Lower leg skin (tissue), 4 donors: ENCODE results near the gene ZSWIM7. TPM values are rescaled to one million over a fixed set of nuclear protein-coding genes. Genes with fewer than 3 reads are reported as not detected.
A peak's percentile ranks its signal among the peaks of the same experiment; 100 is the strongest.

ENCODE experiments used
- DNase-seq, 2 donors: peaks; one replicate each; pipeline ENCODE4 v3.0.0-alpha.2; 2019; ENCODE audit warnings: low spot score in 2 of 2
- H3K4me3 ChIP-seq: fragments of 200-600 bp; sonication (generic); 2 replicates; pipeline ENCODE4 v1.5.1; 2017; ENCODE audit warnings: mild to moderate bottlenecking, low read depth; ENCODE audit not compliant: poor library complexity, severe bottlenecking
- CTCF ChIP-seq, 3 donors: fragments of 450-650 bp; IDR thresholded peaks; one replicate each; pipeline ENCODE4 v1.5.1; 2016; ENCODE audit warnings: antibody characterized with exemption in 3 of 3, mild to moderate bottlenecking in 3 of 3, moderate library complexity in 2 of 3
- POLR2A ChIP-seq, 2 donors: fragments of 450-650 bp; IDR thresholded peaks; one replicate each; pipeline ENCODE4 v1.6.1; 2016 to 2017; ENCODE audit warnings: antibody characterized with exemption in 2 of 2, mild to moderate bottlenecking in 1 of 2, moderate library complexity in 1 of 2
- WGBS, 2 donors: methylation state at CpG; one replicate each; pipeline ENCODE4 v1.1.5; 2018; 5-methylcytosine and 5-hydroxymethylcytosine counted together
- intact Hi-C: fragments of 100-400 bp; cut with DNase I; formaldehyde crosslinking; loops from one replicate; pipeline ENCODE4 v1.15.0; 2023; ENCODE audit warnings: low total_unique reads
- total RNA-seq, 4 donors: library from RNA; depleted of rRNA; stranded (reverse); fragments of >200 nt; gene quantifications; one replicate each; pipeline ENCODE4 v1.1.0, GENCODE V29; 2016

Gene ZSWIM7
- total RNA-seq, 4 donors from 2014 or later = 11.1 to 16.5 (median 13.1) TPM

GRCh38 chr17:15947976-15948752 lies 51.3 kb downstream of the ZSWIM7 start:
- no peak overlapping the region for H3K4me3 ChIP-seq
- intact Hi-C loops = no loop called here
- 44 to 63% methylated on average over 10 to 14 of the region's 16 CpGs for WGBS, 2 donors
- TF ChIP-seq POLR2A (IDR thresholded peaks at IDR 0.05) = no peak
- TF ChIP-seq CTCF (IDR thresholded peaks at IDR 0.05) = no peak
- no peak for DNase-seq

DNA sequence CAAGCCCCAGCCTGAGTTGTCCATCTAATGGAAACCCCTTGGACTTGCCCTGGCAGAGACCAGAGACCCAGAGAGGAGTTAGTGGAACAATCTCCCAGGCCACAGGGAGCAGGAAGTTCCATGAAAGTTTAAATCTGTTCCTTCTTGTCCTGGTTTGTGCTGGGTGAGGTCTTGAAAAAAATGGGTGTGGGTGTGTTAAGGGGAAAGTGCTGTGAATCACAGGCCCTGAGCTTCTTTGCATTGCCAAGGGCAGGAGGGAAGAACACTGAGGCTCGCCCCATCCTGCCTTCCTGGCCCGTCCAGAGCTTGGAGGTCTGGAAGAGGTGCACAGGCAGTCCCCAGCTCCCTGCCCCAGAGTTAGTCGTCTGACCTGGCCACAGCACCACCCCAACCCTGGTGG lies 52.2 kb downstream of the ZSWIM7 start:
- TF ChIP-seq POLR2A (IDR thresholded peaks at IDR 0.05) (no peak), CTCF (IDR thresholded peaks at IDR 0.05) (no peak)
- H3K4me3 ChIP-seq = no peak overlapping the region
- 32 to 43% methylated on average over 3 of the region's 3 CpGs for WGBS, 2 donors
- intact Hi-C loops = no loop called here
- no peak for DNase-seq

DNA sequence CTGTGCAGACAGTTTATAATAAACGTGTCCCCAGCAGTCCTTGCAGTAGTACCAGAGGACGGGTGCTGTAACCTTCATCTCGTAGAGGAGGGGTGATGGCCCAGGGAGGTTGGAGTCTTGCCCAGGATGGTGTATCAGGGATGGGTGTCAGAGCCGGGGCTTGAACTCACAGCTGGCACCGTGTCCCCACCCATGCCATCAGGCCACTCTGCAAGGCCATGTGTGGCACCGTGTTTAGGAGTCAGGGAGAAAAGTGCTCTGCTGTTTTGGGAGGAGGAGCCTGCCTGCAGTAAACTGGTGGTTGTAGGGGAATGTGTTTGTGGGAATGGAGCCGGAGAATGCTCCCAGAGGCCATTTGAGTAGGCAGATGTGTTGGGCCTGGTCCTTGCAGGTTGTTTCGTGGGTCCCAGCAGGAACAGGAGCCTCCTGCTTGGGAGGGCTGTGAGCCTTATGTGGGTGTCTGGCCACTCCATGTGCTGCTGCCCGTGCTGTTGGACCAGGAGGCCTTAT lies 52.8 kb downstream of the ZSWIM7 start:
- 26 to 50% methylated on average over 9 of the region's 9 CpGs for WGBS, 2 donors
- intact Hi-C loops = no loop called here
- no peak for TF ChIP-seq POLR2A (IDR thresholded peaks at IDR 0.05)
- TF ChIP-seq CTCF (IDR thresholded peaks at IDR 0.05) = no peak
- no peak for DNase-seq
- no peak overlapping the region for H3K4me3 ChIP-seq

- 4 to 6% methylated on average over 23 to 51 of the region's 64 CpGs for WGBS, 2 donors
- peak overlapping the region; percentile 45 for H3K4me3 ChIP-seq
These were observed 53.8 kb downstream of the ZSWIM7 start for GRCh38 chr17:15945527-15946191.

More at GRCh38 chr17:15945527-15946191, 53.8 kb downstream of the ZSWIM7 start:
- no peak for TF ChIP-seq CTCF (IDR thresholded peaks at IDR 0.05)
- TF ChIP-seq POLR2A (IDR thresholded peaks at IDR 0.05) = no peak
- intact Hi-C loops = no loop called here
- no peak for DNase-seq
